GM23338 (cell line): ENCODE data around the gene MBD3L4.

ENCODE experiments used
- CREB1 ChIP-seq: fragments of 250-450 bp; sonication (Bioruptor Pico); IDR thresholded peaks from 2 replicates; pipeline ENCODE4 v1.5.0; 2020; ENCODE audit warnings: low read depth, mild to moderate bottlenecking, moderate library complexity
- EZH2 ChIP-seq: fragments of 200-600 bp; sonication (generic); IDR thresholded peaks from one replicate; pipeline ENCODE4 v1.8.0; 2017; ENCODE audit warnings: antibody characterized with exemption, mild to moderate bottlenecking, low read depth; ENCODE audit not compliant: unreplicated experiment
- EZH2phosphoT487 ChIP-seq: fragments of 200-600 bp; sonication (generic); IDR thresholded peaks from one replicate; pipeline ENCODE4 v1.8.1; 2018; ENCODE audit warnings: antibody characterized with exemption; ENCODE audit not compliant: unreplicated experiment
- JUNB ChIP-seq: IDR thresholded peaks from one replicate; pipeline ENCODE4 v1.6.1; 2016; ENCODE audit warnings: antibody characterized with exemption; ENCODE audit not compliant: unreplicated experiment
- NANOG ChIP-seq: IDR thresholded peaks from 2 replicates; pipeline ENCODE4 v1.6.1; 2016; ENCODE audit warnings: antibody characterized with exemption, borderline replicate concordance
- POLR2AphosphoS5 ChIP-seq: IDR thresholded peaks from 2 replicates; pipeline ENCODE4 v1.6.1; 2016; ENCODE audit warnings: antibody characterized with exemption, low read depth
- STAT1 ChIP-seq: IDR thresholded peaks from one replicate; pipeline ENCODE4 v1.6.1; 2016; ENCODE audit warnings: antibody characterized with exemption; ENCODE audit not compliant: unreplicated experiment
- ZNF114 ChIP-seq: fragments of 250-450 bp; sonication (Bioruptor Pico); IDR thresholded peaks from 2 replicates; pipeline ENCODE4 v1.5.0; 2020; ENCODE audit warnings: mild to moderate bottlenecking, moderate library complexity
- TF ChIP-seq, protein P1 (sequence below): IDR thresholded peaks from one replicate; pipeline ENCODE4 v1.6.1; 2018; ENCODE audit warnings: antibody characterized with exemption; ENCODE audit not compliant: unreplicated experiment
- TF ChIP-seq, protein P2 (sequence below), 2 experiments: fragments of 200-600 bp in 1 of 2; sonication (generic) in 1 of 2; conservative IDR thresholded peaks; 2 replicates each; pipeline versions ENCODE4 v1.5.1 to v1.6.1; 2016 to 2017; ENCODE audit warnings: antibody characterized with exemption in 2 of 2, low read depth in 2 of 2, mild to moderate bottlenecking in 2 of 2, moderate library complexity in 1 of 2
- TF ChIP-seq, protein P3 (sequence below): IDR thresholded peaks from 2 replicates; pipeline ENCODE4 v1.6.1; 2016; ENCODE audit warnings: antibody characterized with exemption

DNA sequence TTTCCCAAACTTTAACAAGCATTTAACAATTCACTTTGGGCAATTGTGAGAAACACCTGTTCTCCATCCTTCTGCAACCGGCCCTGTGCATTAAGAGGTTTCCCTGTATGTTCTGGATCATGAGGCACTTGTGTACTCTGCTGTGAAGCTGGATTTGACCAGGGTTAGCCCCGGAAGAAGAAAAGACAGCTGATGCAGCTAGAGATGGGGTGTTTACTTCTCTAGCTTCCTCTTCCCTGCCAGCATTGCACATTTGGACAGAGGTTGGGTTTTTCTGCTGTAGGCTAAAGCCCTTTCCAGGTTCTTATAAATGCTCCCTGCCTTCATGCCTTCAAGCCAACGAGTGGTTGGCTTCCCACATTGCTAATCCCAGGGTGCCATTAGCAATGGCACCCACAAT is 39.6 kb downstream of the MBD3L4 start:
- TF ChIP-seq NANOG, result no peak
- TF ChIP-seq, protein P1, sequence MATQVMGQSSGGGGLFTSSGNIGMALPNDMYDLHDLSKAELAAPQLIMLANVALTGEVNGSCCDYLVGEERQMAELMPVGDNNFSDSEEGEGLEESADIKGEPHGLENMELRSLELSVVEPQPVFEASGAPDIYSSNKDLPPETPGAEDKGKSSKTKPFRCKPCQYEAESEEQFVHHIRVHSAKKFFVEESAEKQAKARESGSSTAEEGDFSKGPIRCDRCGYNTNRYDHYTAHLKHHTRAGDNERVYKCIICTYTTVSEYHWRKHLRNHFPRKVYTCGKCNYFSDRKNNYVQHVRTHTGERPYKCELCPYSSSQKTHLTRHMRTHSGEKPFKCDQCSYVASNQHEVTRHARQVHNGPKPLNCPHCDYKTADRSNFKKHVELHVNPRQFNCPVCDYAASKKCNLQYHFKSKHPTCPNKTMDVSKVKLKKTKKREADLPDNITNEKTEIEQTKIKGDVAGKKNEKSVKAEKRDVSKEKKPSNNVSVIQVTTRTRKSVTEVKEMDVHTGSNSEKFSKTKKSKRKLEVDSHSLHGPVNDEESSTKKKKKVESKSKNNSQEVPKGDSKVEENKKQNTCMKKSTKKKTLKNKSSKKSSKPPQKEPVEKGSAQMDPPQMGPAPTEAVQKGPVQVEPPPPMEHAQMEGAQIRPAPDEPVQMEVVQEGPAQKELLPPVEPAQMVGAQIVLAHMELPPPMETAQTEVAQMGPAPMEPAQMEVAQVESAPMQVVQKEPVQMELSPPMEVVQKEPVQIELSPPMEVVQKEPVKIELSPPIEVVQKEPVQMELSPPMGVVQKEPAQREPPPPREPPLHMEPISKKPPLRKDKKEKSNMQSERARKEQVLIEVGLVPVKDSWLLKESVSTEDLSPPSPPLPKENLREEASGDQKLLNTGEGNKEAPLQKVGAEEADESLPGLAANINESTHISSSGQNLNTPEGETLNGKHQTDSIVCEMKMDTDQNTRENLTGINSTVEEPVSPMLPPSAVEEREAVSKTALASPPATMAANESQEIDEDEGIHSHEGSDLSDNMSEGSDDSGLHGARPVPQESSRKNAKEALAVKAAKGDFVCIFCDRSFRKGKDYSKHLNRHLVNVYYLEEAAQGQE, result no peak
- TF ChIP-seq, protein P2, sequence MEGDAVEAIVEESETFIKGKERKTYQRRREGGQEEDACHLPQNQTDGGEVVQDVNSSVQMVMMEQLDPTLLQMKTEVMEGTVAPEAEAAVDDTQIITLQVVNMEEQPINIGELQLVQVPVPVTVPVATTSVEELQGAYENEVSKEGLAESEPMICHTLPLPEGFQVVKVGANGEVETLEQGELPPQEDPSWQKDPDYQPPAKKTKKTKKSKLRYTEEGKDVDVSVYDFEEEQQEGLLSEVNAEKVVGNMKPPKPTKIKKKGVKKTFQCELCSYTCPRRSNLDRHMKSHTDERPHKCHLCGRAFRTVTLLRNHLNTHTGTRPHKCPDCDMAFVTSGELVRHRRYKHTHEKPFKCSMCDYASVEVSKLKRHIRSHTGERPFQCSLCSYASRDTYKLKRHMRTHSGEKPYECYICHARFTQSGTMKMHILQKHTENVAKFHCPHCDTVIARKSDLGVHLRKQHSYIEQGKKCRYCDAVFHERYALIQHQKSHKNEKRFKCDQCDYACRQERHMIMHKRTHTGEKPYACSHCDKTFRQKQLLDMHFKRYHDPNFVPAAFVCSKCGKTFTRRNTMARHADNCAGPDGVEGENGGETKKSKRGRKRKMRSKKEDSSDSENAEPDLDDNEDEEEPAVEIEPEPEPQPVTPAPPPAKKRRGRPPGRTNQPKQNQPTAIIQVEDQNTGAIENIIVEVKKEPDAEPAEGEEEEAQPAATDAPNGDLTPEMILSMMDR (conservative IDR thresholded peaks at IDR 0.05; ENCODE audit: low read depth in 2 of 2), result no peak
- no peak for TF ChIP-seq CREB1 (CRISPR knock-in tag)
- no peak for TF ChIP-seq POLR2AphosphoS5
- no peak for TF ChIP-seq STAT1
- no peak for TF ChIP-seq EZH2
- TF ChIP-seq EZH2phosphoT487, result no peak
- TF ChIP-seq, protein P3, sequence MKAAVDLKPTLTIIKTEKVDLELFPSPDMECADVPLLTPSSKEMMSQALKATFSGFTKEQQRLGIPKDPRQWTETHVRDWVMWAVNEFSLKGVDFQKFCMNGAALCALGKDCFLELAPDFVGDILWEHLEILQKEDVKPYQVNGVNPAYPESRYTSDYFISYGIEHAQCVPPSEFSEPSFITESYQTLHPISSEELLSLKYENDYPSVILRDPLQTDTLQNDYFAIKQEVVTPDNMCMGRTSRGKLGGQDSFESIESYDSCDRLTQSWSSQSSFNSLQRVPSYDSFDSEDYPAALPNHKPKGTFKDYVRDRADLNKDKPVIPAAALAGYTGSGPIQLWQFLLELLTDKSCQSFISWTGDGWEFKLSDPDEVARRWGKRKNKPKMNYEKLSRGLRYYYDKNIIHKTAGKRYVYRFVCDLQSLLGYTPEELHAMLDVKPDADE, result no peak
- no peak for TF ChIP-seq JUNB
- TF ChIP-seq ZNF114 (CRISPR knock-in tag), result no peak
